Neural cell (in vitro differentiated cells): Measurements from ENCODE around the gene IFT122. TPM values are rescaled to one million over a fixed set of nuclear protein-coding genes. Genes with fewer than 3 reads are reported as not detected.
"Not testable (repeated sequence)": the region's sequence is repeated elsewhere in the genome, so short reads cannot be mapped to it uniquely, and the experiment has no call there.

Experiments used
- H2AFZ ChIP-seq: fragments of 200-600, 300-800 bp; sonication (generic), shearing (Covaris generic); 2 replicates; pipeline ENCODE4 v1.6.0; 2014; ENCODE audit warnings: low read depth, mild to moderate bottlenecking, antibody characterized with exemption, low read length, moderate library complexity
- H3F3A ChIP-seq: fragments of 200-600 bp; shearing (Covaris generic); 2 replicates; pipeline ENCODE4 v1.6.1; 2016; ENCODE audit warnings: mild to moderate bottlenecking, moderate library complexity, mixed read lengths, antibody characterized with exemption, low read length; ENCODE audit not compliant: insufficient read depth, poor library complexity, severe bottlenecking
- H3K27ac ChIP-seq: fragments of 200-600, 300-800 bp; sonication (generic), shearing (Covaris generic); 2 replicates; pipeline ENCODE4 v1.5.1; 2014; ENCODE audit warnings: mild to moderate bottlenecking, low read length, moderate library complexity
- H3K27me3 ChIP-seq: fragments of 300-800, 200-600 bp; sonication (generic), shearing (Covaris generic); 2 replicates; pipeline ENCODE4 v1.6.0; 2014; ENCODE audit warnings: mild to moderate bottlenecking, low read depth, low read length, moderate library complexity; ENCODE audit not compliant: insufficient read depth
- H3K36me3 ChIP-seq: fragments of 300-800, 200-600 bp; sonication (generic), shearing (Covaris generic); 2 replicates; pipeline ENCODE4 v1.5.1; 2014; ENCODE audit warnings: mild to moderate bottlenecking, antibody characterized with exemption, low read length, moderate library complexity; ENCODE audit not compliant: insufficient read depth
- H3K4me2 ChIP-seq: fragments of 300-800, 200-600 bp; sonication (generic), shearing (Covaris generic); 2 replicates; pipeline ENCODE4 v1.6.0; 2014; ENCODE audit warnings: mild to moderate bottlenecking, low read length
- H3K4me3 ChIP-seq: fragments of 300-800, 200-600 bp; sonication (generic), shearing (Covaris generic); 2 replicates; pipeline ENCODE4 v1.5.1; 2014; ENCODE audit warnings: mild to moderate bottlenecking, low read length, moderate library complexity
- H3K79me2 ChIP-seq: fragments of 200-600 bp; shearing (Covaris generic); replicated peaks from 2 replicates; pipeline ENCODE4 v1.6.0; 2014; ENCODE audit warnings: mild to moderate bottlenecking, low read length, moderate library complexity; ENCODE audit not compliant: insufficient read depth
- H3K9ac ChIP-seq: fragments of 300-800, 200-600 bp; sonication (generic), shearing (Covaris generic); 2 replicates; pipeline ENCODE4 v1.6.1; 2016; ENCODE audit warnings: mild to moderate bottlenecking, low read length, mixed read lengths
- H3K9me2 ChIP-seq: fragments of 200-600 bp; shearing (Covaris generic); 2 replicates; pipeline ENCODE4 v1.6.1; 2016; ENCODE audit warnings: mild to moderate bottlenecking, low read length, mixed read lengths; ENCODE audit not compliant: insufficient read depth
- H3K9me3 ChIP-seq: fragments of 200-600, 300-800 bp; sonication (generic), shearing (Covaris generic); 2 replicates; pipeline ENCODE4 v1.6.1; 2016; ENCODE audit warnings: mild to moderate bottlenecking, mixed run types, low read length, moderate library complexity, mixed read lengths
- H4K20me1 ChIP-seq: fragments of 200-600 bp; shearing (Covaris generic); 2 replicates; pipeline ENCODE4 v1.6.1; 2016; ENCODE audit warnings: mild to moderate bottlenecking, mixed run types; ENCODE audit not compliant: insufficient read depth
- EP300 ChIP-seq: fragments of 450-650 bp; conservative IDR thresholded peaks from 2 replicates; pipeline ENCODE4 v1.6.1; 2014; ENCODE audit warnings: antibody characterized with exemption, mild to moderate bottlenecking, moderate library complexity; ENCODE audit not compliant: poor library complexity, severe bottlenecking
- EZH2 ChIP-seq: fragments of 200-600, 300-800 bp; shearing (Covaris generic), sonication (generic); IDR thresholded peaks from 2 replicates; pipeline ENCODE4 v1.6.1; 2014; ENCODE audit warnings: antibody characterized with exemption, low read length, borderline replicate concordance, mild to moderate bottlenecking; ENCODE audit not compliant: insufficient read depth, poor library complexity, severe bottlenecking
- MXI1 ChIP-seq: fragments of 450-650 bp; conservative IDR thresholded peaks from 2 replicates; pipeline ENCODE4 v1.6.1; 2014; ENCODE audit warnings: antibody characterized with exemption, mild to moderate bottlenecking; ENCODE audit not compliant: poor library complexity, severe bottlenecking
- POLR2AphosphoS5 ChIP-seq: IDR thresholded peaks from 2 replicates; pipeline ENCODE4 v1.6.1; 2012
- RAD21 ChIP-seq: fragments of 450-650 bp; conservative IDR thresholded peaks from 2 replicates; pipeline ENCODE4 v1.6.1; 2014; ENCODE audit warnings: antibody characterized with exemption, mild to moderate bottlenecking, moderate library complexity
- SMC3 ChIP-seq: fragments of 450-650 bp; conservative IDR thresholded peaks from 2 replicates; pipeline ENCODE4 v1.6.1; 2014; ENCODE audit warnings: antibody characterized with exemption, mild to moderate bottlenecking, moderate library complexity; ENCODE audit not compliant: poor library complexity
- TAF1 ChIP-seq: IDR thresholded peaks from 2 replicates; pipeline ENCODE4 v1.6.1; 2012; ENCODE audit warnings: low read depth
- polyA plus RNA-seq: library from polyadenylated mRNA; depleted of rRNA; stranded (reverse); fragments of >200 nt; gene quantifications from 2 replicates; pipeline ENCODE4 v1.2.3, GENCODE V29; 2014
- TF ChIP-seq, protein P1 (sequence below): IDR thresholded peaks from 2 replicates; pipeline ENCODE4 v1.6.1; 2012; ENCODE audit warnings: borderline replicate concordance
- TF ChIP-seq, protein P2 (sequence below): fragments of 450-650 bp; IDR thresholded peaks from 2 replicates; pipeline ENCODE4 v1.5.1; 2014; ENCODE audit warnings: antibody characterized with exemption, mild to moderate bottlenecking, moderate library complexity; ENCODE audit not compliant: poor library complexity, severe bottlenecking

The IFT122 gene
- polyA plus RNA-seq, 1 donor from 2014 or later: 28.3 TPM

DNA sequence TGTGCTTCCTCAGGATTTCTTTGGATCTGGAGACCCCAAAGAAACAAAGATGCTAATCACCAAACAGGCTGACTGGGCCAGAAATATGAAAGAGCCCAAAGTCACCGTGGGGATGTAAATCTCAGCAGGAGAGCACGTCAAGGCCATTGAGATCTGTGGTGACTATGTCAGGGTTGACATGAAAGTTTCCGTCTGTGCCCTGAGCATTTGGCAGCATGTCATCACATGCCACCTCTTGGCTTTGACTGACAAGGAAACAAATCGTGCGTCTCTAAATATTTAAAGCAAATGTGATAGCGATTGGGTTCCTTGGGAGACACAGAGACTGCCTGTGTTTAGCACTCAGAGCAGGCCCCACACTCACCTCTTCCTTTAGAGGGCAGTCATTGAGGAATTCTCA is 46.8 kb upstream of the IFT122 start:
- Histone ChIP-seq H3K9me3 (no peaks in the 10 kb centered on the region), H3F3A (no peaks in the 10 kb centered on the region), H3K4me3 (no peak overlapping the region), H3K9ac (no peak overlapping the region), H3K36me3 (no peaks in the 10 kb centered on the region), H4K20me1 (no peaks in the 10 kb centered on the region), H3K9me2 (no peaks in the 10 kb centered on the region), H3K27me3 (no peaks in the 10 kb centered on the region), H2AFZ (no peak overlapping the region), H3K4me2 (no peak overlapping the region), H3K79me2 (peaks cover 16% of the 10 kb centered on the region), H3K27ac (no peak overlapping the region)
- TF ChIP-seq EZH2: no peak
- TF ChIP-seq RAD21: no peak
- TF ChIP-seq, protein P1, sequence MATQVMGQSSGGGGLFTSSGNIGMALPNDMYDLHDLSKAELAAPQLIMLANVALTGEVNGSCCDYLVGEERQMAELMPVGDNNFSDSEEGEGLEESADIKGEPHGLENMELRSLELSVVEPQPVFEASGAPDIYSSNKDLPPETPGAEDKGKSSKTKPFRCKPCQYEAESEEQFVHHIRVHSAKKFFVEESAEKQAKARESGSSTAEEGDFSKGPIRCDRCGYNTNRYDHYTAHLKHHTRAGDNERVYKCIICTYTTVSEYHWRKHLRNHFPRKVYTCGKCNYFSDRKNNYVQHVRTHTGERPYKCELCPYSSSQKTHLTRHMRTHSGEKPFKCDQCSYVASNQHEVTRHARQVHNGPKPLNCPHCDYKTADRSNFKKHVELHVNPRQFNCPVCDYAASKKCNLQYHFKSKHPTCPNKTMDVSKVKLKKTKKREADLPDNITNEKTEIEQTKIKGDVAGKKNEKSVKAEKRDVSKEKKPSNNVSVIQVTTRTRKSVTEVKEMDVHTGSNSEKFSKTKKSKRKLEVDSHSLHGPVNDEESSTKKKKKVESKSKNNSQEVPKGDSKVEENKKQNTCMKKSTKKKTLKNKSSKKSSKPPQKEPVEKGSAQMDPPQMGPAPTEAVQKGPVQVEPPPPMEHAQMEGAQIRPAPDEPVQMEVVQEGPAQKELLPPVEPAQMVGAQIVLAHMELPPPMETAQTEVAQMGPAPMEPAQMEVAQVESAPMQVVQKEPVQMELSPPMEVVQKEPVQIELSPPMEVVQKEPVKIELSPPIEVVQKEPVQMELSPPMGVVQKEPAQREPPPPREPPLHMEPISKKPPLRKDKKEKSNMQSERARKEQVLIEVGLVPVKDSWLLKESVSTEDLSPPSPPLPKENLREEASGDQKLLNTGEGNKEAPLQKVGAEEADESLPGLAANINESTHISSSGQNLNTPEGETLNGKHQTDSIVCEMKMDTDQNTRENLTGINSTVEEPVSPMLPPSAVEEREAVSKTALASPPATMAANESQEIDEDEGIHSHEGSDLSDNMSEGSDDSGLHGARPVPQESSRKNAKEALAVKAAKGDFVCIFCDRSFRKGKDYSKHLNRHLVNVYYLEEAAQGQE: no peak
- no peak for TF ChIP-seq POLR2AphosphoS5
- TF ChIP-seq, protein P2, sequence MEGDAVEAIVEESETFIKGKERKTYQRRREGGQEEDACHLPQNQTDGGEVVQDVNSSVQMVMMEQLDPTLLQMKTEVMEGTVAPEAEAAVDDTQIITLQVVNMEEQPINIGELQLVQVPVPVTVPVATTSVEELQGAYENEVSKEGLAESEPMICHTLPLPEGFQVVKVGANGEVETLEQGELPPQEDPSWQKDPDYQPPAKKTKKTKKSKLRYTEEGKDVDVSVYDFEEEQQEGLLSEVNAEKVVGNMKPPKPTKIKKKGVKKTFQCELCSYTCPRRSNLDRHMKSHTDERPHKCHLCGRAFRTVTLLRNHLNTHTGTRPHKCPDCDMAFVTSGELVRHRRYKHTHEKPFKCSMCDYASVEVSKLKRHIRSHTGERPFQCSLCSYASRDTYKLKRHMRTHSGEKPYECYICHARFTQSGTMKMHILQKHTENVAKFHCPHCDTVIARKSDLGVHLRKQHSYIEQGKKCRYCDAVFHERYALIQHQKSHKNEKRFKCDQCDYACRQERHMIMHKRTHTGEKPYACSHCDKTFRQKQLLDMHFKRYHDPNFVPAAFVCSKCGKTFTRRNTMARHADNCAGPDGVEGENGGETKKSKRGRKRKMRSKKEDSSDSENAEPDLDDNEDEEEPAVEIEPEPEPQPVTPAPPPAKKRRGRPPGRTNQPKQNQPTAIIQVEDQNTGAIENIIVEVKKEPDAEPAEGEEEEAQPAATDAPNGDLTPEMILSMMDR: no peak
- TF ChIP-seq SMC3: no peak
- TF ChIP-seq EP300: no peak
- no peak for TF ChIP-seq TAF1
- no peak for TF ChIP-seq MXI1

DNA sequence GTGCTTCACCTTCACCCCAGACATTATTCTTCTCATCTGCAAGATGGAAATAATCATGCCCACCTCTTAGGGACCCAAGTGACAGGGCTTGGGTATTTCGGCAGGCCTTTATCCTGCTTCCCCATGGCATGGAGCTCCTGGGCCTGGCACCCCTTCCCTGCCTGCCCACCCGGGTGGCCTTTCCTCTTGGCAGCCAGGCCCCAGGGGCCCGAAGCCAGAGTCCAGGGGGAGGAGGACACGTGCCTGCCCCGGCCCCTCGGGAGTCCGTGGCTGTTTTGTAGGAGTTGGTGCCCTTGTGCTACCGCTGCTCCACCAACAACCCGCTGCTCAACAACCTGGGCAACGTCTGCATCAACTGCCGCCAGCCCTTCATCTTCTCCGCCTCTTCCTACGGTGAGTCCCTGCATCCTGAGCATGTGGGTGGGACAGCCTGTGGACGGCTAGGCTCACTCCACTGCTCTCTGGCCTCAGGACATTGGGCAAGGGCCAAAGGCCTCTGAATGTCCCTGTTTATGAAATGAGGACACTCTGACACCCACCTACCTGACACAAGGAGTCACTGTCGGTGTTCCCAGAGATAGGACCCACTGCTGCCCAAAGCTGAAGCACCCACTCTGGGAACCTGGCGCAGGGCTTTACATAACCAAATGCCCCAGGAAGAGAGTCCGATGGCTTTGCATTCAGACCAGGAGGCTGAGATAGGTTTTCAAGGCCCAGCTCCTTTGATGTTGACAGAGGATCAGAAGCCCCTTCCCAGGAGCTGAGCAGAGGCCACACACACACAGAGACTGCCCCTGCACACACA is 46.1 kb upstream of the IFT122 start:
- not testable (repeated sequence) for H3K36me3 ChIP-seq, H3K9ac ChIP-seq, H3K27me3 ChIP-seq, H3K27ac ChIP-seq, H3K4me3 ChIP-seq, H3F3A ChIP-seq, H2AFZ ChIP-seq, H3K9me2 ChIP-seq, H3K9me3 ChIP-seq, H3K4me2 ChIP-seq, H4K20me1 ChIP-seq
- peaks cover 23% of the 10 kb centered on the region for H3K79me2 ChIP-seq
